HEK293 (cell line): ENCODE measurements around the gene CDK2.

ENCODE experiments used
- CTCF ChIA-PET: fragments of 350-600 bp; formaldehyde crosslinking; extraction: SDS; loops from one replicate; lab custom pipeline; 2021; ENCODE audit warnings: antibody characterized with exemption; lab: Yijun Ruan, JAX
- POLR2A ChIA-PET: fragments of 300-600 bp; formaldehyde crosslinking; extraction: SDS; loops from one replicate; lab custom pipeline; 2020; ENCODE audit warnings: antibody characterized with exemption, inconsistent platforms; lab: Yijun Ruan, JAX
- H3K27ac ChIP-seq: fragments of 200-500 bp; sonication (Bioruptor generic); 2 replicates; pipeline ENCODE4 v1.5.1; 2014; ENCODE audit warnings: low read depth, low read length, control low read depth, inconsistent platforms; ENCODE audit errors: extremely low read depth
- H3K36me3 ChIP-seq, 2 experiments: fragments of 200-500 bp in 1 of 2; sonication (Bioruptor generic) in 1 of 2; 1 replicate in 1 of 2; 2 replicates in 1 of 2; pipeline ENCODE4 v1.5.1; 2014 to 2017; ENCODE audit warnings: inconsistent platforms in 2 of 2, low read length in 2 of 2; ENCODE audit not compliant: control insufficient read depth in 2 of 2, insufficient read depth in 1 of 2
- H3K4me1 ChIP-seq: fragments of 200-500 bp; sonication (Bioruptor generic); 2 replicates; pipeline ENCODE4 v1.5.1; 2014; ENCODE audit warnings: mild to moderate bottlenecking, low read length, inconsistent platforms; ENCODE audit not compliant: control insufficient read depth, insufficient read depth
- H3K4me3 ChIP-seq: 2 replicates; pipeline ENCODE4 v1.5.1; 2011; ENCODE audit warnings: low read depth, mild to moderate bottlenecking, control low read depth, low read length, moderate library complexity
- H3K9me3 ChIP-seq: fragments of 200-500 bp; sonication (Bioruptor generic); 2 replicates; pipeline ENCODE4 v1.5.1; 2014; ENCODE audit warnings: low read depth, low read length, inconsistent platforms; ENCODE audit not compliant: control insufficient read depth, insufficient read depth
- INSM2 ChIP-seq: fragments of 450-650 bp; formaldehyde crosslinking; IDR thresholded peaks from 2 replicates; pipeline ENCODE4 v1.5.1; 2016; ENCODE audit warnings: missing biosample characterization, missing genetic modification characterization
- SCRT1 ChIP-seq: fragments of 450-650 bp; formaldehyde crosslinking; IDR thresholded peaks from 2 replicates; pipeline ENCODE4 v1.5.1; 2016; ENCODE audit warnings: missing biosample characterization, missing genetic modification characterization, borderline replicate concordance
- SP7 ChIP-seq: fragments of 450-650 bp; formaldehyde crosslinking; IDR thresholded peaks from 2 replicates; pipeline ENCODE4 v1.5.1; 2016; ENCODE audit warnings: missing biosample characterization, missing genetic modification characterization
- ZBTB20 ChIP-seq: fragments of 450-650 bp; formaldehyde crosslinking; IDR thresholded peaks from 2 replicates; pipeline ENCODE4 v1.5.1; 2016; ENCODE audit warnings: missing biosample characterization, missing genetic modification characterization
- ZBTB8A ChIP-seq: fragments of 450-650 bp; formaldehyde crosslinking; IDR thresholded peaks from 2 replicates; pipeline ENCODE4 v1.5.1; 2016; ENCODE audit warnings: missing biosample characterization, missing genetic modification characterization
- ZNF157 ChIP-seq: fragments of 450-650 bp; formaldehyde crosslinking; IDR thresholded peaks from 2 replicates; pipeline ENCODE4 v1.5.1; 2016; ENCODE audit warnings: missing biosample characterization, missing genetic modification characterization
- ZNF175 ChIP-seq: fragments of 450-650 bp; formaldehyde crosslinking; IDR thresholded peaks from 2 replicates; pipeline ENCODE4 v1.5.1; 2016; ENCODE audit warnings: missing biosample characterization, missing genetic modification characterization
- ZNF19 ChIP-seq: fragments of 450-650 bp; formaldehyde crosslinking; IDR thresholded peaks from 2 replicates; pipeline ENCODE4; 2016; ENCODE audit warnings: missing biosample characterization, missing genetic modification characterization, low read depth
- ZNF366 ChIP-seq: fragments of 450-650 bp; formaldehyde crosslinking; conservative IDR thresholded peaks from 2 replicates; pipeline ENCODE4 v1.5.1; 2016; ENCODE audit warnings: missing biosample characterization, missing genetic modification characterization
- ZNF571 ChIP-seq: fragments of 450-650 bp; formaldehyde crosslinking; IDR thresholded peaks from 2 replicates; pipeline ENCODE4 v1.5.0; 2017; ENCODE audit warnings: missing biosample characterization, missing genetic modification characterization
- ZNF623 ChIP-seq: fragments of 450-650 bp; formaldehyde crosslinking; IDR thresholded peaks from 2 replicates; pipeline ENCODE4 v1.5.1; 2016; ENCODE audit warnings: missing biosample characterization, missing genetic modification characterization
- ZNF837 ChIP-seq: fragments of 450-650 bp; formaldehyde crosslinking; IDR thresholded peaks from 2 replicates; pipeline ENCODE4 v1.5.1; 2016; ENCODE audit warnings: missing biosample characterization, missing genetic modification characterization
- ZSCAN5A ChIP-seq: fragments of 450-650 bp; formaldehyde crosslinking; IDR thresholded peaks from 2 replicates; pipeline ENCODE4 v1.5.1; 2016; ENCODE audit warnings: missing biosample characterization, missing genetic modification characterization
- ZXDB ChIP-seq: fragments of 450-650 bp; formaldehyde crosslinking; IDR thresholded peaks from 2 replicates; pipeline ENCODE4 v1.5.1; 2016; ENCODE audit warnings: missing biosample characterization, missing genetic modification characterization
- TF ChIP-seq, protein P1 (sequence below): fragments of 450-650 bp; formaldehyde crosslinking; IDR thresholded peaks from 2 replicates; pipeline ENCODE4 v1.5.1; 2016; ENCODE audit warnings: missing biosample characterization, missing genetic modification characterization
- TF ChIP-seq, protein P2 (sequence below): fragments of 450-650 bp; formaldehyde crosslinking; IDR thresholded peaks from 2 replicates; pipeline ENCODE4 v1.5.1; 2017; ENCODE audit warnings: missing biosample characterization, missing genetic modification characterization
- TF ChIP-seq, protein P3 (sequence below): fragments of 450-650 bp; formaldehyde crosslinking; IDR thresholded peaks from 2 replicates; pipeline ENCODE4 v1.5.1; 2016; ENCODE audit warnings: missing biosample characterization, missing genetic modification characterization
- TF ChIP-seq, protein P4 (sequence below): fragments of 450-650 bp; formaldehyde crosslinking; conservative IDR thresholded peaks from 2 replicates; pipeline ENCODE4 v1.5.1; 2016; ENCODE audit warnings: low read depth, missing biosample characterization, missing genetic modification characterization

The CDK2 gene

GRCh38 chr12:55973599-55974307 lies 7.1 kb downstream of the CDK2 start, which contains the start of gene RAB5B (continued):
- TF ChIP-seq, protein P1, sequence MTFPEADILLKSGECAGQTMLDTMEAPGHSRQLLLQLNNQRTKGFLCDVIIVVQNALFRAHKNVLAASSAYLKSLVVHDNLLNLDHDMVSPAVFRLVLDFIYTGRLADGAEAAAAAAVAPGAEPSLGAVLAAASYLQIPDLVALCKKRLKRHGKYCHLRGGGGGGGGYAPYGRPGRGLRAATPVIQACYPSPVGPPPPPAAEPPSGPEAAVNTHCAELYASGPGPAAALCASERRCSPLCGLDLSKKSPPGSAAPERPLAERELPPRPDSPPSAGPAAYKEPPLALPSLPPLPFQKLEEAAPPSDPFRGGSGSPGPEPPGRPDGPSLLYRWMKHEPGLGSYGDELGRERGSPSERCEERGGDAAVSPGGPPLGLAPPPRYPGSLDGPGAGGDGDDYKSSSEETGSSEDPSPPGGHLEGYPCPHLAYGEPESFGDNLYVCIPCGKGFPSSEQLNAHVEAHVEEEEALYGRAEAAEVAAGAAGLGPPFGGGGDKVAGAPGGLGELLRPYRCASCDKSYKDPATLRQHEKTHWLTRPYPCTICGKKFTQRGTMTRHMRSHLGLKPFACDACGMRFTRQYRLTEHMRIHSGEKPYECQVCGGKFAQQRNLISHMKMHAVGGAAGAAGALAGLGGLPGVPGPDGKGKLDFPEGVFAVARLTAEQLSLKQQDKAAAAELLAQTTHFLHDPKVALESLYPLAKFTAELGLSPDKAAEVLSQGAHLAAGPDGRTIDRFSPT (tag by site-specific recombination): no peak
- TF ChIP-seq, protein P2, sequence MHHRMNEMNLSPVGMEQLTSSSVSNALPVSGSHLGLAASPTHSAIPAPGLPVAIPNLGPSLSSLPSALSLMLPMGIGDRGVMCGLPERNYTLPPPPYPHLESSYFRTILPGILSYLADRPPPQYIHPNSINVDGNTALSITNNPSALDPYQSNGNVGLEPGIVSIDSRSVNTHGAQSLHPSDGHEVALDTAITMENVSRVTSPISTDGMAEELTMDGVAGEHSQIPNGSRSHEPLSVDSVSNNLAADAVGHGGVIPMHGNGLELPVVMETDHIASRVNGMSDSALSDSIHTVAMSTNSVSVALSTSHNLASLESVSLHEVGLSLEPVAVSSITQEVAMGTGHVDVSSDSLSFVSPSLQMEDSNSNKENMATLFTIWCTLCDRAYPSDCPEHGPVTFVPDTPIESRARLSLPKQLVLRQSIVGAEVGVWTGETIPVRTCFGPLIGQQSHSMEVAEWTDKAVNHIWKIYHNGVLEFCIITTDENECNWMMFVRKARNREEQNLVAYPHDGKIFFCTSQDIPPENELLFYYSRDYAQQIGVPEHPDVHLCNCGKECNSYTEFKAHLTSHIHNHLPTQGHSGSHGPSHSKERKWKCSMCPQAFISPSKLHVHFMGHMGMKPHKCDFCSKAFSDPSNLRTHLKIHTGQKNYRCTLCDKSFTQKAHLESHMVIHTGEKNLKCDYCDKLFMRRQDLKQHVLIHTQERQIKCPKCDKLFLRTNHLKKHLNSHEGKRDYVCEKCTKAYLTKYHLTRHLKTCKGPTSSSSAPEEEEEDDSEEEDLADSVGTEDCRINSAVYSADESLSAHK (tag by site-specific recombination): 0 out of 2 replicates have a peak, but pooled peaks have one; percentile 31
- TF ChIP-seq ZSCAN5A (tag by site-specific recombination) (peak; percentile 64; the same call in 1 of the 2 replicates), SP7 (tag by site-specific recombination) (peak; percentile 72; the same call in 1 of the 2 replicates)
- TF ChIP-seq, protein P3, sequence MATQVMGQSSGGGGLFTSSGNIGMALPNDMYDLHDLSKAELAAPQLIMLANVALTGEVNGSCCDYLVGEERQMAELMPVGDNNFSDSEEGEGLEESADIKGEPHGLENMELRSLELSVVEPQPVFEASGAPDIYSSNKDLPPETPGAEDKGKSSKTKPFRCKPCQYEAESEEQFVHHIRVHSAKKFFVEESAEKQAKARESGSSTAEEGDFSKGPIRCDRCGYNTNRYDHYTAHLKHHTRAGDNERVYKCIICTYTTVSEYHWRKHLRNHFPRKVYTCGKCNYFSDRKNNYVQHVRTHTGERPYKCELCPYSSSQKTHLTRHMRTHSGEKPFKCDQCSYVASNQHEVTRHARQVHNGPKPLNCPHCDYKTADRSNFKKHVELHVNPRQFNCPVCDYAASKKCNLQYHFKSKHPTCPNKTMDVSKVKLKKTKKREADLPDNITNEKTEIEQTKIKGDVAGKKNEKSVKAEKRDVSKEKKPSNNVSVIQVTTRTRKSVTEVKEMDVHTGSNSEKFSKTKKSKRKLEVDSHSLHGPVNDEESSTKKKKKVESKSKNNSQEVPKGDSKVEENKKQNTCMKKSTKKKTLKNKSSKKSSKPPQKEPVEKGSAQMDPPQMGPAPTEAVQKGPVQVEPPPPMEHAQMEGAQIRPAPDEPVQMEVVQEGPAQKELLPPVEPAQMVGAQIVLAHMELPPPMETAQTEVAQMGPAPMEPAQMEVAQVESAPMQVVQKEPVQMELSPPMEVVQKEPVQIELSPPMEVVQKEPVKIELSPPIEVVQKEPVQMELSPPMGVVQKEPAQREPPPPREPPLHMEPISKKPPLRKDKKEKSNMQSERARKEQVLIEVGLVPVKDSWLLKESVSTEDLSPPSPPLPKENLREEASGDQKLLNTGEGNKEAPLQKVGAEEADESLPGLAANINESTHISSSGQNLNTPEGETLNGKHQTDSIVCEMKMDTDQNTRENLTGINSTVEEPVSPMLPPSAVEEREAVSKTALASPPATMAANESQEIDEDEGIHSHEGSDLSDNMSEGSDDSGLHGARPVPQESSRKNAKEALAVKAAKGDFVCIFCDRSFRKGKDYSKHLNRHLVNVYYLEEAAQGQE (tag by site-specific recombination): no peak; the same call in 1 of the 2 replicates

DNA sequence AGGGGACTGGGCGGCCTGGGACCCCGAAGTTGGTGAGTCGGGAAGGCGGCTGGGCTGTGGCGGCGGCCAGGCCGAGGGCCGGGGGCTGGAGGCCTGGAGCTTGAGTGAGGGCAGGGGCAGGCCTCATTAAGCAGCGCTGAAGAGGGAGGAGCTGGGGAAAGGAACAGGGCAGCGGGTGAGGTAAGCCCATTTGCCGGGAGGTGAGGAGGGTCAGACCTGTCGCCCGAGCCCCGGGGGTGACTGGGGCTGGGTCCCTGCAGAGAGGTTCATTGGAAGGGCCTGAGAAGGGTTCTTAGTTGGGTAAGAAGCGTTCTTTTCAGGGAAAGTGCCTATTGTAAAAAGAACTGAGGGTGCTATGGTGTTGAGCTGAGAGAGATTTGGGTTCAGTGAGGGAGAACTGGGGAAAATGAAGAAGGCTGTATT lies 7.7 kb downstream of the CDK2 start:
- CTCF ChIA-PET: interaction anchor here (0.5 to 3.0 kb wide), 13 partner anchors 17 to 601 kb away, joined by 3 to 30 read pairs (median 5); partner anchors contain the start of gene SUOX
- Histone ChIP-seq H3K4me1 (peaks cover 4% of the 10 kb centered on the region; the same call in 1 of the 2 replicates), H3K27ac (peak overlapping the region; percentile 83), H3K9me3 (no peaks in the 10 kb centered on the region), H3K4me3 (peak overlapping the region; percentile 87), H3K36me3 (peaks cover 11 to 63% of the 10 kb centered on the region in 2 experiments; a peak in 2 of 3 replicates)
- POLR2A ChIA-PET: interaction anchor here (0.7 to 2.6 kb wide), 33 partner anchors 11 to 751 kb away, joined by 3 to 66 read pairs (median 8); partner anchors contain the start of genes CD63, DNAJC14, NACA and ORMDL2
- TF ChIP-seq ZNF837 (no peak), ZNF366 (tag by site-specific recombination) (peak; percentile 28; the same call in 1 of the 2 replicates), ZNF19 (tag by site-specific recombination) (no peak), ZNF175 (no peak), ZNF623 (tag by site-specific recombination) (no peak), ZNF157 (tag by site-specific recombination) (no peak), ZBTB8A (tag by site-specific recombination) (no peak), ZNF571 (no peak), ZBTB20 (tag by site-specific recombination) (peak; percentile 81), INSM2 (no peak), SCRT1 (tag by site-specific recombination) (no peak), ZXDB (tag by site-specific recombination) (peak; percentile 29)
- TF ChIP-seq, protein P4, sequence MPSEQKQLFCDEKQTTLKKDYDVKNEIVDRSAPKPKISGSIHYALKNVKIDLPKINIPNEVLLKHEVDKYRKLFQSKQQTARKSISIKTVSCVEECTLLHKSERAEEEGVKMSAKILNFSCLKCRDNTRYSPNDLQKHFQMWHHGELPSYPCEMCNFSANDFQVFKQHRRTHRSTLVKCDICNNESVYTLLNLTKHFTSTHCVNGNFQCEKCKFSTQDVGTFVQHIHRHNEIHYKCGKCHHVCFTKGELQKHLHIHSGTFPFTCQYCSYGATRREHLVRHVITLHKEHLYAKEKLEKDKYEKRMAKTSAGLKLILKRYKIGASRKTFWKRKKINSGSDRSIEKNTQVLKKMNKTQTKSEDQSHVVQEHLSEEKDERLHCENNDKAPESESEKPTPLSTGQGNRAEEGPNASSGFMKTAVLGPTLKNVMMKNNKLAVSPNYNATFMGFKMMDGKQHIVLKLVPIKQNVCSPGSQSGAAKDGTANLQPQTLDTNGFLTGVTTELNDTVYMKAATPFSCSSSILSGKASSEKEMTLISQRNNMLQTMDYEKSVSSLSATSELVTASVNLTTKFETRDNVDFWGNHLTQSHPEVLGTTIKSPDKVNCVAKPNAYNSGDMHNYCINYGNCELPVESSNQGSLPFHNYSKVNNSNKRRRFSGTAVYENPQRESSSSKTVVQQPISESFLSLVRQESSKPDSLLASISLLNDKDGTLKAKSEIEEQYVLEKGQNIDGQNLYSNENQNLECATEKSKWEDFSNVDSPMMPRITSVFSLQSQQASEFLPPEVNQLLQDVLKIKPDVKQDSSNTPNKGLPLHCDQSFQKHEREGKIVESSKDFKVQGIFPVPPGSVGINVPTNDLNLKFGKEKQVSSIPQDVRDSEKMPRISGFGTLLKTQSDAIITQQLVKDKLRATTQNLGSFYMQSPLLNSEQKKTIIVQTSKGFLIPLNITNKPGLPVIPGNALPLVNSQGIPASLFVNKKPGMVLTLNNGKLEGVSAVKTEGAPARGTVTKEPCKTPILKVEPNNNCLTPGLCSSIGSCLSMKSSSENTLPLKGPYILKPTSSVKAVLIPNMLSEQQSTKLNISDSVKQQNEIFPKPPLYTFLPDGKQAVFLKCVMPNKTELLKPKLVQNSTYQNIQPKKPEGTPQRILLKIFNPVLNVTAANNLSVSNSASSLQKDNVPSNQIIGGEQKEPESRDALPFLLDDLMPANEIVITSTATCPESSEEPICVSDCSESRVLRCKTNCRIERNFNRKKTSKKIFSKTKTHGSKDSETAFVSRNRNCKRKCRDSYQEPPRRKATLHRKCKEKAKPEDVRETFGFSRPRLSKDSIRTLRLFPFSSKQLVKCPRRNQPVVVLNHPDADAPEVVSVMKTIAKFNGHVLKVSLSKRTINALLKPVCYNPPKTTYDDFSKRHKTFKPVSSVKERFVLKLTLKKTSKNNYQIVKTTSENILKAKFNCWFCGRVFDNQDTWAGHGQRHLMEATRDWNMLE (tag by site-specific recombination): no peak
